ENCODE results near the gene DNAI2. TPM values are rescaled to one million over a fixed set of nuclear protein-coding genes. Genes with fewer than 3 reads are reported as not detected.

Gene DNAI2
- total and polyA plus RNA-seq, 4 experiments from 2014 or later = 0.28 to 8.4 (median 6.0) TPM; not detected in 1

GRCh38 chr17:74240618-74241205 lies 33.3 kb upstream of the DNAI2 start:
- intact Hi-C loops (cut with micrococcal nuclease) = no loop called here
- peak overlapping the region in 1 of 7 donors; percentile 12 for H3K27ac Mint-ChIP-seq
- H3K4me3 Mint-ChIP-seq = no peak overlapping the region
- no peak for DNase-seq
- H3K4me3 ChIP-seq (ENCODE audit: low read length in 2 of 2) = no peak overlapping the region
- H3K27ac ChIP-seq (ENCODE audit: low read depth, low read length) = no peak overlapping the region
- peaks cover 5 to 27% of the 10 kb centered on the region in 2 donors for H3K36me3 Mint-ChIP-seq
- peaks cover 6% of the 10 kb centered on the region for H3K36me3 ChIP-seq (ENCODE audit: insufficient read depth, low read length)
- H3K27me3 ChIP-seq (ENCODE audit: insufficient read depth, low read length) = no peaks in the 10 kb centered on the region
- no peaks in the 10 kb centered on the region for H3K27me3 Mint-ChIP-seq
- H3K9me3 Mint-ChIP-seq = no peaks in the 10 kb centered on the region
- no peaks in the 10 kb centered on the region for H3K4me1 Mint-ChIP-seq
- no peaks in the 10 kb centered on the region for H3K9me3 ChIP-seq (ENCODE audit: control insufficient read depth in 1 of 2, low read length in 2 of 2)
- CTCF ChIA-PET (ENCODE audit: partially characterized antibody) = interaction anchor here (0.9 kb wide), 1 partner anchor 38 kb away, joined by 4 read pairs; no protein-coding TSS in a partner anchor
- no peaks in the 10 kb centered on the region for H3K4me1 ChIP-seq (ENCODE audit: insufficient read depth, low read length)
- POLR2A ChIA-PET (ENCODE audit: partially characterized antibody) = interaction anchor here (1.3 kb wide), 1 partner anchor 28 kb away, joined by 3 read pairs; the partner anchor contains the start of gene TTYH2

- H3K36me3 ChIP-seq (ENCODE audit: insufficient read depth, low read length) = peaks cover 6% of the 10 kb centered on the region
- no peaks in the 10 kb centered on the region for H3K9me3 Mint-ChIP-seq
- intact Hi-C loops (cut with micrococcal nuclease) = no loop called here
- H3K4me1 ChIP-seq (ENCODE audit: insufficient read depth, low read length) = no peaks in the 10 kb centered on the region
- no peak overlapping the region for H3K4me3 ChIP-seq (ENCODE audit: low read length in 2 of 2)
- no peaks in the 10 kb centered on the region for H3K27me3 ChIP-seq (ENCODE audit: insufficient read depth, low read length)
- DNase-seq = no peak
- H3K9me3 ChIP-seq (ENCODE audit: control insufficient read depth in 1 of 2, low read length in 2 of 2) = no peaks in the 10 kb centered on the region
- H3K4me1 Mint-ChIP-seq = peaks cover 0 to under 1% (median under 1%) of the 10 kb centered on the region in 4 donors
- no peak overlapping the region for H3K27ac ChIP-seq (ENCODE audit: low read depth, low read length)
- POLR2A ChIA-PET (ENCODE audit: partially characterized antibody) = no interaction called here
- peak overlapping the region in 1 of 7 donors; percentile 41 for H3K27ac Mint-ChIP-seq
- CTCF ChIA-PET (ENCODE audit: partially characterized antibody) = interaction anchor here (0.9 kb wide), 1 partner anchor 39 kb away, joined by 4 read pairs; no protein-coding TSS in a partner anchor
- no peak overlapping the region for H3K4me3 Mint-ChIP-seq
- no peaks in the 10 kb centered on the region for H3K27me3 Mint-ChIP-seq
- H3K36me3 Mint-ChIP-seq = peaks cover 6 to 26% of the 10 kb centered on the region in 2 donors
These were observed 32.6 kb upstream of the DNAI2 start for GRCh38 chr17:74241431-74241830.

- no peak for DNase-seq
- H3K4me1 Mint-ChIP-seq = peaks cover 0 to 5% (median 2%) of the 10 kb centered on the region in 4 donors
- no peaks in the 10 kb centered on the region for H3K27me3 ChIP-seq (ENCODE audit: insufficient read depth, low read length)
- H3K9me3 Mint-ChIP-seq = no peaks in the 10 kb centered on the region
- H3K36me3 ChIP-seq (ENCODE audit: insufficient read depth, low read length) = peaks cover 6% of the 10 kb centered on the region
- intact Hi-C loops (cut with micrococcal nuclease) = no loop called here
- H3K27me3 Mint-ChIP-seq = no peaks in the 10 kb centered on the region
- no peak overlapping the region for H3K27ac ChIP-seq (ENCODE audit: low read depth, low read length)
- no peak overlapping the region for H3K4me3 ChIP-seq (ENCODE audit: low read length in 2 of 2)
- POLR2A ChIA-PET (ENCODE audit: partially characterized antibody) = no interaction called here
- no peaks in the 10 kb centered on the region for H3K4me1 ChIP-seq (ENCODE audit: insufficient read depth, low read length)
- CTCF ChIA-PET (ENCODE audit: partially characterized antibody) = interaction anchor here (0.9 kb wide), 1 partner anchor 39 kb away, joined by 4 read pairs; no protein-coding TSS in a partner anchor
- H3K9me3 ChIP-seq (ENCODE audit: control insufficient read depth in 1 of 2, low read length in 2 of 2) = no peaks in the 10 kb centered on the region
- H3K4me3 Mint-ChIP-seq = no peak overlapping the region
- H3K36me3 Mint-ChIP-seq = peaks cover 10 to 27% of the 10 kb centered on the region in 2 donors
- H3K27ac Mint-ChIP-seq = peak overlapping the region in 1 of 7 donors; percentile 51
These were observed 32.2 kb upstream of the DNAI2 start for GRCh38 chr17:74241847-74242246.

GRCh38 chr17:74243013-74243755 lies 30.9 kb upstream of the DNAI2 start:
- CTCF ChIA-PET (ENCODE audit: partially characterized antibody) = no interaction called here
- H3K36me3 Mint-ChIP-seq = peaks cover 10 to 19% of the 10 kb centered on the region in 2 donors
- Histone ChIP-seq H3K27me3 (ENCODE audit: insufficient read depth, low read length) (no peaks in the 10 kb centered on the region), H3K36me3 (ENCODE audit: insufficient read depth, low read length) (peaks cover 6% of the 10 kb centered on the region), H3K4me3 (ENCODE audit: low read length in 2 of 2) (no peak overlapping the region), H3K27ac (ENCODE audit: low read depth, low read length) (no peak overlapping the region), H3K9me3 (ENCODE audit: control insufficient read depth in 1 of 2, low read length in 2 of 2) (no peaks in the 10 kb centered on the region), H3K4me1 (ENCODE audit: insufficient read depth, low read length) (no peaks in the 10 kb centered on the region)
- H3K9me3 Mint-ChIP-seq = no peaks in the 10 kb centered on the region
- peak overlapping the region in 1 of 7 donors; percentile 42 for H3K27ac Mint-ChIP-seq
- no peak for DNase-seq
- H3K4me3 Mint-ChIP-seq = no peak overlapping the region
- intact Hi-C loops (cut with micrococcal nuclease) = no loop called here
- POLR2A ChIA-PET (ENCODE audit: partially characterized antibody) = no interaction called here
- H3K27me3 Mint-ChIP-seq = no peaks in the 10 kb centered on the region
- H3K4me1 Mint-ChIP-seq = peaks cover 0 to 5% (median 2%) of the 10 kb centered on the region in 4 donors

- H3K9me3 Mint-ChIP-seq = no peaks in the 10 kb centered on the region
- no peaks in the 10 kb centered on the region for H3K27me3 ChIP-seq (ENCODE audit: insufficient read depth, low read length)
- H3K9me3 ChIP-seq (ENCODE audit: control insufficient read depth in 1 of 2, low read length in 2 of 2) = no peaks in the 10 kb centered on the region
- no peak for DNase-seq
- peaks cover 6% of the 10 kb centered on the region for H3K36me3 ChIP-seq (ENCODE audit: insufficient read depth, low read length)
- intact Hi-C loops (cut with micrococcal nuclease) = no loop called here
- H3K27ac ChIP-seq (ENCODE audit: low read depth, low read length) = no peak overlapping the region
- ChIA-PET CTCF (ENCODE audit: partially characterized antibody) (no interaction called here), POLR2A (ENCODE audit: partially characterized antibody) (no interaction called here)
- H3K4me3 Mint-ChIP-seq = no peak overlapping the region
- H3K27me3 Mint-ChIP-seq = no peaks in the 10 kb centered on the region
- H3K4me1 ChIP-seq (ENCODE audit: insufficient read depth, low read length) = no peaks in the 10 kb centered on the region
- H3K27ac Mint-ChIP-seq = no peak overlapping the region
- no peak overlapping the region for H3K4me3 ChIP-seq (ENCODE audit: low read length in 2 of 2)
- H3K36me3 Mint-ChIP-seq = peaks cover 10 to 20% of the 10 kb centered on the region in 2 donors
- H3K4me1 Mint-ChIP-seq = peaks cover 0 to 10% (median 2%) of the 10 kb centered on the region in 4 donors
These were observed 29.9 kb upstream of the DNAI2 start for GRCh38 chr17:74244128-74244527.

GRCh38 chr17:74244548-74244947 lies 29.5 kb upstream of the DNAI2 start:
- POLR2A ChIA-PET (ENCODE audit: partially characterized antibody) = no interaction called here
- Histone ChIP-seq H3K27ac (ENCODE audit: low read depth, low read length) (no peak overlapping the region), H3K4me3 (ENCODE audit: low read length in 2 of 2) (no peak overlapping the region), H3K9me3 (ENCODE audit: control insufficient read depth in 1 of 2, low read length in 2 of 2) (no peaks in the 10 kb centered on the region), H3K36me3 (ENCODE audit: insufficient read depth, low read length) (peaks cover 6% of the 10 kb centered on the region), H3K4me1 (ENCODE audit: insufficient read depth, low read length) (no peaks in the 10 kb centered on the region), H3K27me3 (ENCODE audit: insufficient read depth, low read length) (no peaks in the 10 kb centered on the region)
- H3K27me3 Mint-ChIP-seq = no peaks in the 10 kb centered on the region
- peaks cover 8 to 19% of the 10 kb centered on the region in 2 donors for H3K36me3 Mint-ChIP-seq
- no peak overlapping the region for H3K4me3 Mint-ChIP-seq
- peaks cover 0 to 10% (median 2%) of the 10 kb centered on the region in 4 donors for H3K4me1 Mint-ChIP-seq
- no peaks in the 10 kb centered on the region for H3K9me3 Mint-ChIP-seq
- H3K27ac Mint-ChIP-seq = no peak overlapping the region
- CTCF ChIA-PET (ENCODE audit: partially characterized antibody) = interaction anchor here (1.8 kb wide), 1 partner anchor 28 kb away, joined by 5 read pairs; no protein-coding TSS in a partner anchor
- DNase-seq = no peak
- intact Hi-C loops (cut with micrococcal nuclease) = no loop called here

GRCh38 chr17:74245145-74245831 lies 28.7 kb upstream of the DNAI2 start:
- Histone ChIP-seq H3K9me3 (ENCODE audit: control insufficient read depth in 1 of 2, low read length in 2 of 2) (no peaks in the 10 kb centered on the region), H3K36me3 (ENCODE audit: insufficient read depth, low read length) (peaks cover 6% of the 10 kb centered on the region), H3K4me1 (ENCODE audit: insufficient read depth, low read length) (no peaks in the 10 kb centered on the region), H3K27me3 (ENCODE audit: insufficient read depth, low read length) (no peaks in the 10 kb centered on the region), H3K27ac (ENCODE audit: low read depth, low read length) (no peak overlapping the region), H3K4me3 (ENCODE audit: low read length in 2 of 2) (no peak overlapping the region)
- no peak overlapping the region for H3K4me3 Mint-ChIP-seq
- POLR2A ChIA-PET (ENCODE audit: partially characterized antibody) = interaction anchor here (0.5 kb wide), 1 partner anchor 116 kb away, joined by 4 read pairs; no protein-coding TSS in a partner anchor
- H3K4me1 Mint-ChIP-seq = peaks cover 0 to 10% (median 2%) of the 10 kb centered on the region in 4 donors
- intact Hi-C loops (cut with micrococcal nuclease) = no loop called here
- CTCF ChIA-PET (ENCODE audit: partially characterized antibody) = interaction anchor here (1.8 kb wide), 1 partner anchor 28 kb away, joined by 5 read pairs; no protein-coding TSS in a partner anchor
- no peak for DNase-seq
- no peaks in the 10 kb centered on the region for H3K9me3 Mint-ChIP-seq
- H3K27ac Mint-ChIP-seq = no peak overlapping the region
- H3K36me3 Mint-ChIP-seq = peaks cover 4 to 15% of the 10 kb centered on the region in 2 donors
- H3K27me3 Mint-ChIP-seq = no peaks in the 10 kb centered on the region
